Spleen (tissue), 7 donors: ENCODE results near the gene ZDHHC7.

Experiments used
- CTCF ChIP-seq, 11 experiments: fragments of 200-600 bp in 7 of 11; fragments of 450-650 bp in 4 of 11; sonication (generic) in 4 of 11; IDR thresholded peaks in 8 of 11; conservative IDR thresholded peaks in 3 of 11; 1 replicate in 7 of 11; 2 replicates in 4 of 11; pipeline versions ENCODE4 v1.4.0 to v1.8.0; 2016 to 2021; ENCODE audit warnings: antibody characterized with exemption in 11 of 11, inconsistent platforms in 4 of 11, mild to moderate bottlenecking in 1 of 11
- POLR2A ChIP-seq, 3 donors: fragments of 450-650 bp; IDR thresholded peaks; one replicate each; pipeline ENCODE4 v1.5.1; 2017; ENCODE audit warnings: antibody characterized with exemption in 3 of 3, mild to moderate bottlenecking in 1 of 3
- donor health status: DM: no; HTN: no; CAD: no; lungs with moderate emphysema.
- donor health status: DM: no; HTN: no; CAD: no.
- donor health status: DM: no; HTN: no; CAD: no.

GRCh38 chr16:84952335-84953189 is 58.8 kb downstream of the ZDHHC7 start:
- TF ChIP-seq CTCF (IDR thresholded peaks at IDR 0.05 in 8 of 11, conservative IDR thresholded peaks at IDR 0.05 in 3 of 11) (peak; percentile 78 to 97 (median 93)), POLR2A (IDR thresholded peaks at IDR 0.05) (no peak)
